HS-5 (cell line): ENCODE measurements around the gene ZNF446.
"Not testable (repeated sequence)": the region's sequence is repeated elsewhere in the genome, so short reads cannot be mapped to it uniquely, and the experiment has no call there.

ENCODE experiments used
- DNase-seq: peaks from one replicate; pipeline ENCODE4 v3.0.0-alpha.2; 2012; ENCODE audit warnings: low read depth

The ZNF446 gene

DNA sequence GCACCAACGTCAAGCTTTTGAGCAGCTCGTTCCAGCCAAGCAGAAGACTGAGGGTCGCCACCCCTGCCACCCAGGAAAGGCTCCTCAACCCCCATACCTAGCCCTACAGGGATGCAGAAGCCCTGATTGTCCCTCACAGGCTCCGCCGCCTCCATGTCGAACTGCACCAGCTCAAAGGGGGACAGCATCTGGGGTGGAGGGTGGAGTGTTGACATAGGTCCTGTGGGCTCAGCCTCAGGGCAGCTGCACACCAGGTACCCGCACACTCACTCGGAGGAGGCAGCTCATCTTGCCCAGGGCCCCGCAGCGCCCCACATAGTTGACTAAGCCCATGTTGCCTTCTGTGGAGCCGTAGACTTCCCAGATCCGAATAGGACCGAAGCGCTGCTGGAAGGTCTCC lies 24.1 kb downstream of the ZNF446 start:
- DNase-seq, result no peak

DNA sequence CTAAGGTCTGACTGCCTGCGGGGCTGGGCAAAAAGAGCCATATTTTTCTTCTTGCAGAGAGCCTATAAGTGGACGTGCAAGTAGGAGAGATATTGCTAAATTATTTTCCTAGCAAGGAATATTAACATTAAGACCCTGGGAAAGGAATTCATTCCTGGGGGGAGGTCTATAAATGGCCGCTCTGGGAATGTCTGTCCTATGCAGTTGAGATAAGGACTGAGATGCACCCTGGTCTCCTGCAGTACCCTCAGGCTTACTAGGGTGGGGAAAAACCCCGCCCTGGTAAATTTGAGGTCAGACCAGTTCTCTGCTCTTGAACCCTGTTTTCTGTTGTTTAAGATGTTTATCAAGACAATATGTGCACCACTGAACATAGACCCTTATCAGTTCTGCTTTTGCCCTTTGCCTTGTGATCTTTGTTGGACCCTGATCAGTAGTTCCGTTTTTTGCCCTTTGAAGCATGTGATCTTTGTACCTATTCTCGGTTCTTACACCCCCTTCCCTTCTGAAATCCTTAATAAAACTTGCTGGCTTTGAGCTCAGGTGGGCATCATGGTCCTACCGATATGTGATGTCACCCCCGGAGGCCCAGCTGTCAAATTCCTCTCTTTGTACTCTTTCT lies 31.6 kb downstream of the ZNF446 start:
- DNase-seq, result not testable (repeated sequence)

DNA sequence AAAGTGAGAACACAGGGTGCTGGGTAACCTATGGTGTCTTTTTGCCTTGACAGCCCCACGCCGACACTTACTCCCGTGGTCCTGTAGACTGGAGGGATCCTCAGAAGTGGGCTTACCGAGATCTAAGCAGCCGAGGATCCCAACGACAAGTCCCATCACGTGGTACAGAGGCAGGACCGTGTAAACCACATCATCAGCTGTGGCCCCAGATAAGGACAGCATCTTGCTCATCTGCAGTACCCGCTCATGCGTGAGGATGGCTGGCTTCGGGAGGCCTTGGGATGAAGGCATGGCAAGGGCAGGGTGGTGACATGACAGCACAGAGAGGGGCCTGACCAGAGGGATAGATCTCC lies 33.6 kb downstream of the ZNF446 start:
- no peak for DNase-seq

GRCh38 chr19:58510084-58510862 lies 34.1 kb downstream of the ZNF446 start:
- DNase-seq, result no peak

GRCh38 chr19:58511353-58512208 lies 35.4 kb downstream of the ZNF446 start, which contains the start of gene SLC27A5:
Gene SLC27A5 (minus strand): TSS chr19:58511992. CDS start chr19:58511955, 37 bp downstream.
- no peak for DNase-seq

- no peak for DNase-seq
These were observed 37.1 kb downstream of the ZNF446 start for GRCh38 chr19:58513213-58513693.

GRCh38 chr19:58513694-58514563 lies 37.8 kb downstream of the ZNF446 start:
- DNase-seq, result no peak

GRCh38 chr19:58514564-58515022 lies 38.4 kb downstream of the ZNF446 start:
- no peak for DNase-seq

- DNase-seq, result no peak
These were observed 39.1 kb downstream of the ZNF446 start for GRCh38 chr19:58515259-58515658.

DNA sequence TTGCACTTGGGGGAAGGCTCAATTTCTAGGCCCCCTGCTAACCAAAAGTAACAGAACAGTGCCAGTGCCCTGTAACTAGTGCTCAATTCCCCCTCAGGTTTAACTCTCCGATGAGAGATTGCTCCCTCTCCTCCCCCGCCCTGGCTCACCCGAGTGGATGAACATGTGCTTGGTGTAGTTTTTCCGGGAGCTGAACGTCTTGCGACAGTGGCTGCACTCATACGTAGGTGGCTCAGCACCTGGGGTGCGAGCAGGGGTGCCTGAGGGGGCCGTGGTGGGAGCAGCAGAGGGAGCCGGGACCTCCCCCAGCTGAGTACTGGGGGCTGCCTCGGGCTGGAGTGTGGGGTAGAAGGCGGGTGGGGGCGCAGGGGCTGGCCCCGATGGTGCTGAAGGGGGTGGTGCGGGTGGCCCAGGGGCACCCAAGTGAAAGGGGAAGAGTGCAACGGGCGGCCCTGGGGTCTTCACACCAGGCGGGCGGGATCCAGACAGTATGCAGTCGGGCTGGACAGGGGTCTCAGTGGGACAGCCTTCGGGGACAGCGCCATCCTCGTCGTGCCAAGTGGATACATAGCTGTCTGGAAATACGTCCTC lies 40.2 kb downstream of the ZNF446 start:
- DNase-seq, result no peak

DNA sequence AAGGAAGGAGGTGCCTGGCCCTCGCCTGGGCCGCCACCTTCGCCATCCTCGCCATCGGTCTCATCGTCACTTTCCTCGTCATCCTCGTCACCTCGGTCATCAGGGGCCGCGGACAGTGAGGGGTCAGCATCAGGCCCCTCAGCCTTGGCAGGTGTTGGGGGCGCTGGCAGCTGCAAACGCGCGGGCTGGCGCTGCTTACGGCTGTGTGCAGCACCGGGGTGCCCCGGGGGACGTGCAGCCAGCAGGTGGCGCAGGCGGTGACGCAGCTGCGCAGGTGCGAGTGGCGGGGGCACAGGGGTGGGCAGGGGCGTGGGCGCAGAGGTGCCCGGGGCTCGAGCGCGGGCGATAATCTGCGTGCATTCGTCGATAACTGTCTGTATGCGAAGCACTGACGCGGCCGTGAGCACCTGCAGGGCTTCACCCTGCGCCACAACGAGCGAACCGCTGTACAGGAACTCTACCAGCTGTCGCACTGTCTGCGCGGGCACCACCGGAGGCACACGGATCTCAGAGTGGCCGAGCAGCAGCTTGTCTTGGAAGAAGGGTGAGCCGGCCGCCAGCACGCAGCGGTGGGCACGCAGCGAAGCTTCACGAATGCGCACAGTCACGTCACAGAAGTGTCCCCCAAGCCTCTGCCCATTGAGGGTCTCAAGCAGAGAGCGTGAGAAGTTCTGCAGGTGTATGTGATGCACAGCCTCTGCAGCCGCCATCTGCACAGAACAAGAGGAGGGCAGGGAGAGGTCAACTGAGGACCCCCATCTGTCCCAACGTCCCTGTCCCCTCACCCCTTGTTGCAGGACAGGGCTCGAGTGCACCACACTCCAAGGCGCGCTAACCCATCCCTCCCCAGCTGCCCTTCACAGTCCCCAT lies 41.0 kb downstream of the ZNF446 start:
- no peak for DNase-seq

- DNase-seq, result no peak
These were observed 42.3 kb downstream of the ZNF446 start for GRCh38 chr19:58518256-58519086.

GRCh38 chr19:58519087-58519354 lies 42.9 kb downstream of the ZNF446 start:
- DNase-seq, result no peak

- peak; percentile 65 for DNase-seq
These were observed 43.5 kb downstream of the ZNF446 start, which contains the start of gene ZBTB45 for GRCh38 chr19:58519355-58520256. Gene ZBTB45 (minus strand): TSS chr19:58519810. CDS start chr19:58517673, 2,137 bp downstream.

DNA sequence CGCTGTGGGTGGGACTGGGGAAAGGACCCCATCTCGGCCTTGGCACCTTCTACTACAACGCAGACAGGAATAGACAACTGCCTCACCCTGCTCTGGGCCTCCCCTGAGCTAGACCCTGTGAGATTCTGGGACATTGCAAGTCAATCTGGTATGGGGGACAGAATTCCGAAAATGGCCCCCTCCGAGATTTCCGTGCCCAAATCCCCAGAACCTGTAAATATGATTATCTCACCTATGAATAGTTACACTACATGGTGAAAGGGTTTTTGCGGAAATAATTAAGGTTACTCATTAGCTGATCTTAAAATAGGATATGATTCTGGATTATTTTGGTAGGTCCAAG lies 44.1 kb downstream of the ZNF446 start:
- DNase-seq, result no peak

- no peak for DNase-seq
These were observed 45.5 kb downstream of the ZNF446 start for GRCh38 chr19:58521651-58522050.

GRCh38 chr19:58522709-58523108 lies 46.6 kb downstream of the ZNF446 start:
- DNase-seq, result no peak

- DNase-seq, result no peak
These were observed 53.3 kb downstream of the ZNF446 start for GRCh38 chr19:58529405-58529804.
